ENCODE measurements around the gene SLC41A1. TPM values are rescaled to one million over a fixed set of nuclear protein-coding genes. Genes with fewer than 3 reads are reported as not detected.

The SLC41A1 gene
- total RNA-seq, 6 experiments from 2014 or later: 3.4 to 6.4 (median 4.6) TPM

DNA sequence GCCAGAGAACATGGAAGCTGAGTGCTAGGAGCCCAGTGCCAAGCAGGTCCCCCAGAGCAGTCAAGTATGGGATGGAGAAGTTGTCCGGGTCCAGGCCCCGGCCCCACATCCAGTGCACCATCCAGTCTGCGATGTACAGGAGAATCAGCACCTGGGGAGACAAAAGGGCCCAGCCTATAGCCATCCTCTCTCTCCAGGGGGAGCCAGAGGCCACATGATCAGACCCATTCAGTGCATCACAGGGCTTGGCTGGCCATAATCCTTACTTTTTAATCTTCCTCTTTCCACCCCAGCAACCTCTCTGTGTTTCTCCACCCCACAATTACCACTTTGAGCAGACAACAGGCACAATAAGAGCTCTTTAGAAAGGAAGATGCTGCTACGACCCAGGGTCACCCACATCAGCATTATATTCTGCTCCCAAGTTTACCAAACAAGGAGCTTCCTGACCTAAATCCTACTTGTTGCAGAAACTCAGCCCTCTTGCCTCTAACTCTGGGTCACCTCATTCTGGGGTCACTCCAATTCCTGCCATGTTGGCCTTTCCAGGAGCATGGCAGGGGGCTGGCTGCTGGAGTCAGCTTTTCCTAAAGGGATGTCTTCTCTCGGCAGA lies 21.3 kb downstream of the SLC41A1 start:
- Histone ChIP-seq H3K4me1 (no peaks in the 10 kb centered on the region), H3K4me3 (no peak overlapping the region), H3K27me3 (no peaks in the 10 kb centered on the region), H3K9me3 (no peaks in the 10 kb centered on the region), H3K36me3 (no peaks in the 10 kb centered on the region), H3K27ac (no peak overlapping the region)
- 37% methylated on average over 5 of the region's 5 CpGs for WGBS (ENCODE audit: insufficient coverage, low coverage, low lambda C conversion rate, missing lambda C conversion rate)
- ATAC-seq (peak; percentile 96 to 98 (median 97)), DNase-seq (peak; percentile 66 to 74 (median 71))
- TF ChIP-seq CTCF (IDR thresholded peaks at IDR 0.05): peak; percentile 80 to 91 (median 82)
- no peak for TF ChIP-seq POLR2A (IDR thresholded peaks at IDR 0.05)
- intact Hi-C loops (cut with DNase I): loop anchor here (5.0 to 10.0 kb wide), 2 partner anchors 121 to 123 kb away; no protein-coding TSS in a partner anchor

- WGBS (ENCODE audit: insufficient coverage, low coverage, low lambda C conversion rate, missing lambda C conversion rate): 65% methylated on average over 8 of the region's 10 CpGs
Measured at GRCh38 chr1:205787287-205787916, 25.6 kb downstream of the SLC41A1 start.

GRCh38 chr1:205786601-205787000 lies 26.4 kb downstream of the SLC41A1 start:
- H3K4me3 ChIP-seq: no peak overlapping the region
- TF ChIP-seq CTCF (IDR thresholded peaks at IDR 0.05) (no peak), POLR2A (IDR thresholded peaks at IDR 0.05) (no peak)
- H3K27ac ChIP-seq: no peak overlapping the region
- WGBS (ENCODE audit: insufficient coverage, low coverage, low lambda C conversion rate, missing lambda C conversion rate): 71% methylated on average over 4 of the region's 4 CpGs
- peaks cover 0 to 7% (median 0%) of the 10 kb centered on the region in 4 donors for H3K4me1 ChIP-seq
- H3K36me3 ChIP-seq: no peaks in the 10 kb centered on the region
- intact Hi-C loops (cut with DNase I): no loop called here
- ATAC-seq: no peak
- no peak for DNase-seq
- H3K9me3 ChIP-seq: no peaks in the 10 kb centered on the region
- H3K27me3 ChIP-seq: no peaks in the 10 kb centered on the region

More at GRCh38 chr1:205787287-205787916, 25.6 kb downstream of the SLC41A1 start:
- Histone ChIP-seq H3K4me1 (peaks cover 0 to 7% (median 0%) of the 10 kb centered on the region in 4 donors), H3K36me3 (no peaks in the 10 kb centered on the region), H3K27ac (no peak overlapping the region), H3K9me3 (no peaks in the 10 kb centered on the region), H3K27me3 (no peaks in the 10 kb centered on the region), H3K4me3 (no peak overlapping the region)
- no peak for DNase-seq
- intact Hi-C loops (cut with DNase I): no loop called here
- TF ChIP-seq POLR2A (IDR thresholded peaks at IDR 0.05): no peak
- TF ChIP-seq CTCF (IDR thresholded peaks at IDR 0.05): no peak
- ATAC-seq: no peak

DNA sequence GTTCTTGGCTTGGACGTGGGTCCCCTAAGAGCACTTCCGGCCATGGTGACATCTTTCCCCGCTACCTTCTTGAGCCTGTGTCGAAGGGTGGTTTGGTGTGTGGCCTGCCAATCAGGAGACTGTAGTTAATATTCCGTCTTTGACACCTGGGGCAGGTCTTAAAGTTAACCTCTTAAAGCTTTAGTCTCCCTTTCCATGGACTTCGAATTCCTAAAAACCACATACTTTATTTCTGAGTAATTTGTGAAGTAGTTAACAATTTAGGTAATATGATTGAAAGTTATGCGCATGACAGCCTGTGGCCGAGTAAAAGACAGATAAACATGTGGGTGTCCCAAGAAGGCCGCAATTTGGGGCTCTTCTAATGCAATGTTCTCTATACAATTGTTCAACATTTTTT lies 27.6 kb downstream of the SLC41A1 start:
- H3K4me1 ChIP-seq: peaks cover 0 to 7% (median 0%) of the 10 kb centered on the region in 4 donors
- no peaks in the 10 kb centered on the region for H3K36me3 ChIP-seq
- no peaks in the 10 kb centered on the region for H3K27me3 ChIP-seq
- TF ChIP-seq CTCF (IDR thresholded peaks at IDR 0.05): no peak
- TF ChIP-seq POLR2A (IDR thresholded peaks at IDR 0.05): no peak
- DNase-seq (no peak), ATAC-seq (no peak)
- H3K9me3 ChIP-seq: no peaks in the 10 kb centered on the region
- no peak overlapping the region for H3K27ac ChIP-seq
- H3K4me3 ChIP-seq: no peak overlapping the region
- WGBS (ENCODE audit: insufficient coverage, low coverage, low lambda C conversion rate, missing lambda C conversion rate): 90% methylated on average over 5 of the region's 9 CpGs
- intact Hi-C loops (cut with DNase I): no loop called here
